ENCODE measurements around the gene RFX8.

The RFX8 gene

GRCh38 chr2:101420623-101421022, 54.3 kb downstream of the RFX8 start:
- no peaks in the 10 kb centered on the region for H3K4me1 ChIP-seq (ENCODE audit: control insufficient read depth, low read depth, low read length)
- H3K9me3 ChIP-seq (ENCODE audit: control insufficient read depth, low read depth, low read length), result no peaks in the 10 kb centered on the region
- no peaks in the 10 kb centered on the region for H3K27me3 ChIP-seq (ENCODE audit: control insufficient read depth, insufficient read depth, low read length)
- H3K9ac ChIP-seq (ENCODE audit: low read length), result no peak overlapping the region
- H3K4me3 ChIP-seq (ENCODE audit: low read length), result no peak overlapping the region
- no peaks in the 10 kb centered on the region for H3K36me3 ChIP-seq (ENCODE audit: control insufficient read depth, low read depth, low read length)
- H3K27ac ChIP-seq (ENCODE audit: low read length), result no peak overlapping the region

DNA sequence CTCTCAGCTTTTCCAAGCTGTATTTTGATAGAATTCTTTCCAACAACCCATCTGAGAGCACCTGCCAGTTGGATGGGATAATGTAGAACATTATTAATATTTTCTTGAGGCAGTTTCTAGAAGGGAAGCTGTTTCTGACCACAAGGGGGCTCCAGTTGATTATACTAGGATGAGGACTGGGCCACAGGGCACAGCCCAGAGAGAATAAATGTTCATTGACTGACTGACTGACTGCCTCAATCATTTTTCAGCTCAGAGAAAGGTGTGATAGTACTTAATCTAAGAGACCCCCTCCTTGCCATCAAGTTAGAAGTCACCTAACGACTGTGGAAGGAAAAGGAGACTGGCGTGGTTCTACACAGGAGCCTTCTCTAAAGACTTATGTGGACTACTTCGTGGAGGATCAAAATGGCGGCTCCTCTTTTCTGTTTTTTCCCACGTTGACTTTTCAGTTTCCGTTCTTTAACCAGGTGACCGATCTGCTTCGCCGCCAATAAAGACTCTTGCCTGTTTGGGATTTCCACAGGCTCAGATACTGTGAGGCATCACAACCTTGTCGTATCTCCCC, 55.7 kb downstream of the RFX8 start:
- Histone ChIP-seq H3K9ac (ENCODE audit: low read length) (no peak overlapping the region), H3K4me3 (ENCODE audit: low read length) (no peak overlapping the region), H3K27me3 (ENCODE audit: control insufficient read depth, insufficient read depth, low read length) (no peaks in the 10 kb centered on the region), H3K4me1 (ENCODE audit: control insufficient read depth, low read depth, low read length) (no peaks in the 10 kb centered on the region), H3K9me3 (ENCODE audit: control insufficient read depth, low read depth, low read length) (no peaks in the 10 kb centered on the region), H3K27ac (ENCODE audit: low read length) (no peak overlapping the region), H3K36me3 (ENCODE audit: control insufficient read depth, low read depth, low read length) (no peaks in the 10 kb centered on the region)

DNA sequence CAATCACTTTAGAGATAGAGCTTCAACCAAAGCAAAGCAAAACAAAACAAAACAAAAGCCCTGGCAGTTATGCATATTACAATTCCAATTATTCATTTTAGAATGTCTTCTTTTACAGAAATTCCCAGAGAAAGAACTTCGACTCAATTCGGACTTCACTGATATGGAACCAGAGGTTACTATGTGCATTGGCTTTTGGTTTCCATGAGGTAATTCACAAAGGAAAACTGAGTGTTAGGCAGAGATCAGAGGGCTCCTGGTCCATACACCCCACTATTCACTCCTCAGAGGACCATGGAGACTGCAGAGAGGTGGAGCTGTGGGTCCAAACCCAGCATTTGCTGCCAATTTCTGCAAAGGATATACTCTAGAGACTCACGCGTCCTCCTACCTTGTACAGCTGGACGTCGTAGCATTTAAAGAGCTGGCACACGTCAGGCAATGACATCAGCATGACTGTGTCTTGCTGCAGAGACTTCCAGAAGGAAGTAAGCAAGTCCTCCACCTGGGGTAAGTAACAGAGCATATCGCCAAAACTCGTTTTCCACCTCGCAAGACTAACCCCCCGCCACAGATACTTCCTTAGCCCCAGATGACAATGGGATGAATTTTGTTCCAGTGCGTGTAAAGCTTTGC, 56.3 kb downstream of the RFX8 start:
- Histone ChIP-seq H3K9ac (ENCODE audit: low read length) (no peak overlapping the region), H3K27ac (ENCODE audit: low read length) (no peak overlapping the region), H3K9me3 (ENCODE audit: control insufficient read depth, low read depth, low read length) (no peaks in the 10 kb centered on the region), H3K27me3 (ENCODE audit: control insufficient read depth, insufficient read depth, low read length) (no peaks in the 10 kb centered on the region), H3K36me3 (ENCODE audit: control insufficient read depth, low read depth, low read length) (no peaks in the 10 kb centered on the region), H3K4me1 (ENCODE audit: control insufficient read depth, low read depth, low read length) (no peaks in the 10 kb centered on the region), H3K4me3 (ENCODE audit: low read length) (no peak overlapping the region)

DNA sequence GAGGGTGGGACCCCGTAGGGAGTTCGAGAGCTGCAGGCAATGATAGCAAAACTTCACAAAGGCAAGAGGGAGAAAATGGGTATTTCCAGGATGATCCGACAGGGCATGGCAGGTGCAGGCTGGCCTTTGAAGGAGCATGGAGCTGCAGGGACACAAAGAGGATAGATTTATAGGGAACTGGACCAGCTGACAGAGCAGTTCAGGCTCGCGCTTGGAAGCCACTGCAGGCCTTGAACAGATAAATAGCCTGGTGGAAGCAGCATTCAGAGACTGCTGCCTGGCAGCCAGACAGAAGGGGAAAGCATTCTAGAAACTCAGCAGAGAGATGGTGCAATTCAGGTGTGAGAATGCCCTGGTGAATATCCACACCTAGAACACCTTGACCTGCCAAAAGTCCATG, 58.3 kb downstream of the RFX8 start:
- H3K27ac ChIP-seq (ENCODE audit: low read length), result no peak overlapping the region
- H3K9ac ChIP-seq (ENCODE audit: low read length), result no peak overlapping the region
- H3K4me1 ChIP-seq (ENCODE audit: control insufficient read depth, low read depth, low read length), result no peaks in the 10 kb centered on the region
- H3K27me3 ChIP-seq (ENCODE audit: control insufficient read depth, insufficient read depth, low read length), result no peaks in the 10 kb centered on the region
- no peaks in the 10 kb centered on the region for H3K9me3 ChIP-seq (ENCODE audit: control insufficient read depth, low read depth, low read length)
- H3K4me3 ChIP-seq (ENCODE audit: low read length), result no peak overlapping the region
- H3K36me3 ChIP-seq (ENCODE audit: control insufficient read depth, low read depth, low read length), result no peaks in the 10 kb centered on the region

DNA sequence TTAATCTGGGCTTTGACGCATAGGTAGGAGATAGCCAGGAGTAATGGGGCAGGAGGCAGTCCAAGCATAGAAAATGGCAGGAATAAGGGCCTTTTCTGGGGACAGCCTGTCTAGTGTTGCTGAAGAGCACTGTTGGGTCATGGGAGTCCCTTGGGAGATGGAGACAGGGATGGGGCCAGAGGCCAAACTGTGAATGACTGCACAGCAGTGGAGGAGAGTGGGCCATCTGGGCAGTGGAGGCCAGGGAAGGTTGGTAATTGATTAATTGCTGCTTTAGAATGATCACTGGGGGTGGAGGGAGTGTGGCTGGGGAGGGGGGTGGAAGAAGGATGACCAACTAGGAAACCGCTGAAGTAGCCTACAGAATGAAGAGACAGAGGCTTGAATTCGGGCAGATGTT, 59.0 kb downstream of the RFX8 start:
- no peak overlapping the region for H3K9ac ChIP-seq (ENCODE audit: low read length)

DNA sequence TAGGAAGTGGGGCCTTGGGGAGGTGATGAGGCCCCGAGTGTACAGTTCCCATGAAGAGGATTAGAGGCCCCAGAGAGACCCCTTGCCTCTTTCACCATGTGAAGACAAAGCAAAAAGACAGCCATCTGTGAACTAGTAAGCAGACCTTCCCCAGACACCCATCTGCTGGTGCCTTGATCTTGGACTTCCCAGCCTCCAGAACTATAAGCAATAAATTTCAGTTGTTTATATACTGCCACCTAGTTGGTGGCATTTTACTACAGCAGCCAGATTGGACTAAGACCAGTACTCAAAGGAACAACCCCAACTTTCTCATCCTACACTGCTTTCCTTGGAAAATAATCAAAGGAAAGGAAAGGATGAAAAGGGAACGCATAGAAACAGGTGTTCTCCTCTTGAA, 59.7 kb downstream of the RFX8 start:
- H3K9ac ChIP-seq (ENCODE audit: low read length), result no peak overlapping the region
- no peaks in the 10 kb centered on the region for H3K36me3 ChIP-seq (ENCODE audit: control insufficient read depth, low read depth, low read length)
- H3K27ac ChIP-seq (ENCODE audit: low read length), result no peak overlapping the region
- H3K4me3 ChIP-seq (ENCODE audit: low read length), result no peak overlapping the region
- no peaks in the 10 kb centered on the region for H3K9me3 ChIP-seq (ENCODE audit: control insufficient read depth, low read depth, low read length)
- H3K4me1 ChIP-seq (ENCODE audit: control insufficient read depth, low read depth, low read length), result no peaks in the 10 kb centered on the region
- H3K27me3 ChIP-seq (ENCODE audit: control insufficient read depth, insufficient read depth, low read length), result no peaks in the 10 kb centered on the region

More for the DNA sequence above, 59.0 kb downstream of the RFX8 start:
- H3K4me3 ChIP-seq (ENCODE audit: low read length), result no peak overlapping the region
- H3K4me1 ChIP-seq (ENCODE audit: control insufficient read depth, low read depth, low read length), result no peaks in the 10 kb centered on the region
- H3K27me3 ChIP-seq (ENCODE audit: control insufficient read depth, insufficient read depth, low read length), result no peaks in the 10 kb centered on the region
- no peaks in the 10 kb centered on the region for H3K36me3 ChIP-seq (ENCODE audit: control insufficient read depth, low read depth, low read length)
- H3K9me3 ChIP-seq (ENCODE audit: control insufficient read depth, low read depth, low read length), result no peaks in the 10 kb centered on the region
- no peak overlapping the region for H3K27ac ChIP-seq (ENCODE audit: low read length)

DNA sequence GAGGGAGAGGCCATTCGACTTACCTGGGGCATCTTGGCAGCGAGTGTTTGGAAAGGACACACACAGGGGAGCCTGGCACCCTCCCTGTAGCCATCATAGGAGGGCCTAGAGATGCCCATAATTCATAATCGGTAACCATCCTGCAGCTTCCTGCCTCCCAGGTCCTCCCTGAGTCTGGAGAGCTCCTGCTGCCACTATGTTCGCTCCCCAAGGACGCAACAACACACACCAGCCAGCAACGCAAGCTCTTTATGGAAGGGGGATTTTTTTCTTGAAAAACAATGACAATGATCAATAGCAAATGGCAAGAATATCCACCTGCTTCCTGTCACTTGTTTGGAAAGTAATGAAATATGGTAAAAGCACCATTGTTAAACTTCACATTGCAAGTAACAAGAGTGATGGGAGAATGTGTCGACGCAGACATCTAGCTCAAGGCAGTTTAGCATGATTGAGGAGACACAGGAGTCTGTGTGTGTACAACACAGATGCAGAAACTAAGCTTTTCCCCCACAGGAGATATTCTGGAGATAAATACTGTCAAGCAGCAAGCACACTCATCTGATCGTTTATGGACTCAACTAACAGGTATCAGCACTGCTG, 62.7 kb downstream of the RFX8 start:
- Histone ChIP-seq H3K27me3 (ENCODE audit: control insufficient read depth, insufficient read depth, low read length) (no peaks in the 10 kb centered on the region), H3K36me3 (ENCODE audit: control insufficient read depth, low read depth, low read length) (no peaks in the 10 kb centered on the region), H3K9me3 (ENCODE audit: control insufficient read depth, low read depth, low read length) (no peaks in the 10 kb centered on the region), H3K4me1 (ENCODE audit: control insufficient read depth, low read depth, low read length) (no peaks in the 10 kb centered on the region), H3K4me3 (ENCODE audit: low read length) (no peak overlapping the region), H3K27ac (ENCODE audit: low read length) (no peak overlapping the region), H3K9ac (ENCODE audit: low read length) (no peak overlapping the region)

DNA sequence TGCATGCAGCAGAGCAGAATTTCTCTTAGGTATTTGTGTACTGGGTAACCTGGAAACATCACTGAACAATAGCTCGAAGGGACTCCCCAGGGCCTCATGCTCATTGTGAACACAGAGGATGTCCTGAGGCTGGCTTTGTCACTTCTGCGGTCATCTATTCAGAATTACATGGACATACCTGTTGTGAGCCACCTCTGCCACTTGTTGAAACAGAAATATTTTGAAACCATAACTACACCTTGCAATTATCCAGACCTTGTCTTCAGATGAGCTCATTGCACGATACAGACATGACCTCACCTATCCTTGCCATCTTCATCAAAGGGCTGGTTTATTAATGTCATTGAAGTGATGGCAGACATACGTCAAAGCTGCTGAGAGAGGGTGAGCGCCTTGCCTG, 64.2 kb downstream of the RFX8 start:
- H3K27me3 ChIP-seq (ENCODE audit: control insufficient read depth, insufficient read depth, low read length), result no peaks in the 10 kb centered on the region
- no peaks in the 10 kb centered on the region for H3K4me1 ChIP-seq (ENCODE audit: control insufficient read depth, low read depth, low read length)
- no peak overlapping the region for H3K27ac ChIP-seq (ENCODE audit: low read length)
- H3K9me3 ChIP-seq (ENCODE audit: control insufficient read depth, low read depth, low read length), result no peaks in the 10 kb centered on the region
- no peak overlapping the region for H3K4me3 ChIP-seq (ENCODE audit: low read length)
- H3K9ac ChIP-seq (ENCODE audit: low read length), result no peak overlapping the region
- no peaks in the 10 kb centered on the region for H3K36me3 ChIP-seq (ENCODE audit: control insufficient read depth, low read depth, low read length)

GRCh38 chr2:101410114-101410513, 64.8 kb downstream of the RFX8 start:
- H3K9ac ChIP-seq (ENCODE audit: low read length), result no peak overlapping the region
- no peaks in the 10 kb centered on the region for H3K36me3 ChIP-seq (ENCODE audit: control insufficient read depth, low read depth, low read length)
- H3K27ac ChIP-seq (ENCODE audit: low read length), result no peak overlapping the region
- no peak overlapping the region for H3K4me3 ChIP-seq (ENCODE audit: low read length)
- H3K9me3 ChIP-seq (ENCODE audit: control insufficient read depth, low read depth, low read length), result no peaks in the 10 kb centered on the region
- H3K4me1 ChIP-seq (ENCODE audit: control insufficient read depth, low read depth, low read length), result no peaks in the 10 kb centered on the region
- no peaks in the 10 kb centered on the region for H3K27me3 ChIP-seq (ENCODE audit: control insufficient read depth, insufficient read depth, low read length)

GRCh38 chr2:101409699-101410098, 65.2 kb downstream of the RFX8 start:
- Histone ChIP-seq H3K4me1 (ENCODE audit: control insufficient read depth, low read depth, low read length) (no peaks in the 10 kb centered on the region), H3K4me3 (ENCODE audit: low read length) (no peak overlapping the region), H3K27ac (ENCODE audit: low read length) (no peak overlapping the region), H3K27me3 (ENCODE audit: control insufficient read depth, insufficient read depth, low read length) (no peaks in the 10 kb centered on the region), H3K9me3 (ENCODE audit: control insufficient read depth, low read depth, low read length) (no peaks in the 10 kb centered on the region), H3K36me3 (ENCODE audit: control insufficient read depth, low read depth, low read length) (no peaks in the 10 kb centered on the region), H3K9ac (ENCODE audit: low read length) (no peak overlapping the region)

DNA sequence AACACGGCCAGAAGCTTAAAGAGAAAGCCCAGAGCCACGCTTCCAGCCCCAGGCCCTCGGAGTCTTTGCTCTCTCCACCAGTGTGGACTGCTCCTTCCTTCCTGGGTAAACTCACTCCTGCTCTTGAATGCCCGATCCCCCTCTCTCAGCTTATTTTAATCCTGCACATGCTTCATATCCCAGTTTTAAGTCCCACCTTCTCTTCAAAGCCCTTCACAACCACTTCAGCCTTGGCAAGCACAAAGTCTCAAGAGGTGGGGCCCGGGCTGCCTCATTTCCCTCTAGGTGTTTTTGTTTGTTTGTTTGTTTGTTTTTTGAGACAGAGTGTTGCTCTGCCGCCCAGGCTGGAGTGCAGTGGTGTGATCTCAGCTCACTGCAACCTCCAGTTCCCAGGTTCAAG, 66.0 kb downstream of the RFX8 start:
- H3K27ac ChIP-seq (ENCODE audit: low read length), result no peak overlapping the region
- no peak overlapping the region for H3K4me3 ChIP-seq (ENCODE audit: low read length)
- no peaks in the 10 kb centered on the region for H3K4me1 ChIP-seq (ENCODE audit: control insufficient read depth, low read depth, low read length)
- no peaks in the 10 kb centered on the region for H3K27me3 ChIP-seq (ENCODE audit: control insufficient read depth, insufficient read depth, low read length)
- H3K9ac ChIP-seq (ENCODE audit: low read length), result no peak overlapping the region
- no peaks in the 10 kb centered on the region for H3K9me3 ChIP-seq (ENCODE audit: control insufficient read depth, low read depth, low read length)
- no peaks in the 10 kb centered on the region for H3K36me3 ChIP-seq (ENCODE audit: control insufficient read depth, low read depth, low read length)

DNA sequence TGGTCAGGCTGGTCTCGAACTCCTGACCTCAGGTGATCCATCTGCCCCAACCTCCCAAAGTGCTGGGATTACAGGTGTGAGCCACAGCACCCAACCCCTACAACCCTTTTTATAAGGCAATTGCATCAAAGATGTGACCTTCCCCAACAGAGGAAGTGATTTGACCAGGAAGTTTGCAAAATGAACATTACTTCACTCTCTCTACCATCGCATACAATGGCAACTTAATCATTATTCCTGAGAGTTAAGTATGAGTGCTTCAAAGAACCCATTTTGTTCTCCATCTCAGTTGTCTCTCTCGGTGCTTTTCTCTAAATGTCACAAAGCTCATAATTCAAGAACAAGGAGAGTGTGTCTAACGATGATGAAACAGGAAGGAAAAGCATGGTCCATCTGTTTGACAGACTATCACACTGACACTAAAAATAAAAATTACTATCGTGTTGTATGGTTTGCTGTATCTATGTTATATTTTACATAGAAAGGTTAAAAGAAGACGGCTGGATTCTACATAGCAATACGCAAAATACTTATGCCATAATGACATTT, 69.5 kb downstream of the RFX8 start:
- no peaks in the 10 kb centered on the region for H3K36me3 ChIP-seq (ENCODE audit: control insufficient read depth, low read depth, low read length)
- H3K27ac ChIP-seq (ENCODE audit: low read length), result no peak overlapping the region
- no peaks in the 10 kb centered on the region for H3K4me1 ChIP-seq (ENCODE audit: control insufficient read depth, low read depth, low read length)
- H3K4me3 ChIP-seq (ENCODE audit: low read length), result no peak overlapping the region
- H3K27me3 ChIP-seq (ENCODE audit: control insufficient read depth, insufficient read depth, low read length), result no peaks in the 10 kb centered on the region
- H3K9ac ChIP-seq (ENCODE audit: low read length), result no peak overlapping the region
- no peaks in the 10 kb centered on the region for H3K9me3 ChIP-seq (ENCODE audit: control insufficient read depth, low read depth, low read length)

Measured in iPS-18a (cell line).